HepG2 (cell line): ENCODE data around the gene PSMD9. TPM values are rescaled to one million over a fixed set of nuclear protein-coding genes. Genes with fewer than 3 reads are reported as not detected.

Source experiments
- CREM ChIP-seq, 2 experiments: sonication (generic) in 1 of 2; formaldehyde crosslinking in 1 of 2; IDR thresholded peaks; 2 replicates each; pipeline versions ENCODE4 v1.4.0 to v1.6.1; 2016 to 2020; ENCODE audit warnings: antibody characterized with exemption in 1 of 2, mild to moderate bottlenecking in 1 of 2, missing genetic modification reagents in 1 of 2
- ISX ChIP-seq: sonication (generic); formaldehyde crosslinking; conservative IDR thresholded peaks from 2 replicates; pipeline ENCODE4 v1.5.0; 2020; ENCODE audit warnings: missing genetic modification reagents
- KDM5B ChIP-seq: sonication (generic); formaldehyde crosslinking; IDR thresholded peaks from 2 replicates; pipeline ENCODE4 v1.4.0; 2020; ENCODE audit warnings: missing genetic modification reagents, mild to moderate bottlenecking, borderline replicate concordance
- RCOR2 ChIP-seq: IDR thresholded peaks from 2 replicates; pipeline ENCODE4 v1.6.1; 2016; ENCODE audit warnings: missing biosample characterization, missing genetic modification reagents
- SMYD3 ChIP-seq: sonication (generic); formaldehyde crosslinking; IDR thresholded peaks from 2 replicates; pipeline ENCODE4 v1.8.1; 2023; ENCODE audit warnings: mild to moderate bottlenecking, missing genetic modification reagents
- SNRNP70 ChIP-seq: fragments of 200-400 bp; formaldehyde crosslinking; IDR thresholded peaks from 2 replicates; pipeline ENCODE4 v1.6.1; 2017; ENCODE audit warnings: mild to moderate bottlenecking, low read depth, low read length, moderate library complexity
- SP4 ChIP-seq: sonication (generic); formaldehyde crosslinking; IDR thresholded peaks from 2 replicates; pipeline ENCODE4 v1.8.1; 2023; ENCODE audit warnings: mild to moderate bottlenecking, missing genetic modification reagents
- SP5 ChIP-seq: IDR thresholded peaks from 2 replicates; pipeline ENCODE4 v1.6.1; 2016; ENCODE audit warnings: low read depth, borderline replicate concordance
- ZMYM4 ChIP-seq: sonication (generic); formaldehyde crosslinking; IDR thresholded peaks from 2 replicates; pipeline ENCODE4 v1.8.1; 2023; ENCODE audit warnings: mild to moderate bottlenecking, missing genetic modification reagents
- ZNF619 ChIP-seq: sonication (generic); formaldehyde crosslinking; IDR thresholded peaks from 2 replicates; pipeline ENCODE4 v1.4.0; 2020; ENCODE audit warnings: mild to moderate bottlenecking, missing genetic modification reagents
- ZSCAN12 ChIP-seq: sonication (generic); formaldehyde crosslinking; IDR thresholded peaks from 2 replicates; pipeline ENCODE4 v1.9.0; 2021; ENCODE audit warnings: mild to moderate bottlenecking, missing genetic modification reagents
- polyA plus RNA-seq, 8 experiments: library from polyadenylated mRNA; depleted of rRNA in 3 of 8; stranded (reverse) in 7 of 8; unstranded in 1 of 8; fragments of >200 nt; fragmentation: Illumina TruSeq in 4 of 8; extraction: Trizol in 4 of 8; gene quantifications; 2 replicates each; pipeline versions ENCODE4 v1.2.1 to v1.2.3, GENCODE V29; 2011 to 2016; ENCODE audit warnings: low read depth in 4 of 8, missing spikeins in 1 of 8, mixed read lengths in 1 of 8; ENCODE audit not compliant: insufficient read depth in 1 of 8
- total RNA-seq, 5 experiments: library from RNA; depleted of rRNA; stranded (reverse); fragments of >200 nt; fragmentation: Illumina TruSeq; extraction: Trizol; gene quantifications; 2 replicates each; pipeline ENCODE4 v1.2.3, GENCODE V29; 2016; ENCODE audit warnings: low read depth in 1 of 5
- TF ChIP-seq, protein P1 (sequence below): sonication (generic); formaldehyde crosslinking; IDR thresholded peaks from 2 replicates; pipeline ENCODE4 v1.4.0; 2020; ENCODE audit warnings: missing genetic modification reagents
- TF ChIP-seq, protein P2 (sequence below): sonication (generic); formaldehyde crosslinking; IDR thresholded peaks from 2 replicates; pipeline ENCODE4 v1.9.0; 2021; ENCODE audit warnings: missing genetic modification reagents, mild to moderate bottlenecking, borderline replicate concordance
- TF ChIP-seq, protein P3 (sequence below): IDR thresholded peaks from 2 replicates; pipeline ENCODE4 v1.4.0; 2020; ENCODE audit warnings: mild to moderate bottlenecking, missing genetic modification reagents

The PSMD9 gene
- total and polyA plus RNA-seq, 2 of the 13 experiments (the other 11 are each of a cell fraction or from before 2014, with no cell fraction given), result 41.4 to 61.1 TPM

DNA sequence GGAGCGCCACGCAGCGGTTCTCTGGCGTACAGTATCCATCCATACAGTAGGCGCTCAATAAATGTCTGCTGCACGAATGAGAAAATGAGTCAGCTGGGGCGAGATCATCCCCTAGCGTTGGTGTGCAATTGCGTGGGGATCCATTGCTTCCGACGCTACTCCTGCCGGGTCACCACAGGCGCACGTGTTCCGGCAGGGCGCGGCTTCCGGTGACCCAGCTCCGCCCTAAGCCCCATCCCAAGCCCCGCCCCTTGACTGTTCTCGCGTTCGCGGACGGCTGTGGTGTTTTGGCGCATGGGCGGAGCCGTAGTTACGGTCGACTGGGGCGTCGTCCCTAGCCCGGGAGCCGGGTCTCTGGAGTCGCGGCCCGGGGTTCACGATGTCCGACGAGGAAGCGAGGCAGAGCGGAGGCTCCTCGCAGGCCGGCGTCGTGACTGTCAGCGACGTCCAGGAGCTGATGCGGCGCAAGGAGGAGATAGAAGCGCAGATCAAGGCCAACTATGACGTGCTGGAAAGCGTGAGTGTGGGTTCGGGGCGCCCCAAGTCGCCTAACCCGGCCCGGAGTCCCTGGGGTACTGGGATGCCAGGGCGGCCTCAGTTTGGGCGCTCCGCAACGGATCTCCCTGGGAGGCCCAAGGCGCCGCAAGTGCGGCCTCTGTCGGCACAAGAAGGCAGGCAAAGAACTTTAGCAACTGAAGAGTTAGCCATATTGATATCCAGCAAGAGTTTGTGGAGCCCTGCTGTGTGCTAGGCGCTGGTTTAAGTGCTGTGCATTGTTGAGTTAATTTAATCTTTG is at the start of gene PSMD9 (continued):
- TF ChIP-seq, protein P1, sequence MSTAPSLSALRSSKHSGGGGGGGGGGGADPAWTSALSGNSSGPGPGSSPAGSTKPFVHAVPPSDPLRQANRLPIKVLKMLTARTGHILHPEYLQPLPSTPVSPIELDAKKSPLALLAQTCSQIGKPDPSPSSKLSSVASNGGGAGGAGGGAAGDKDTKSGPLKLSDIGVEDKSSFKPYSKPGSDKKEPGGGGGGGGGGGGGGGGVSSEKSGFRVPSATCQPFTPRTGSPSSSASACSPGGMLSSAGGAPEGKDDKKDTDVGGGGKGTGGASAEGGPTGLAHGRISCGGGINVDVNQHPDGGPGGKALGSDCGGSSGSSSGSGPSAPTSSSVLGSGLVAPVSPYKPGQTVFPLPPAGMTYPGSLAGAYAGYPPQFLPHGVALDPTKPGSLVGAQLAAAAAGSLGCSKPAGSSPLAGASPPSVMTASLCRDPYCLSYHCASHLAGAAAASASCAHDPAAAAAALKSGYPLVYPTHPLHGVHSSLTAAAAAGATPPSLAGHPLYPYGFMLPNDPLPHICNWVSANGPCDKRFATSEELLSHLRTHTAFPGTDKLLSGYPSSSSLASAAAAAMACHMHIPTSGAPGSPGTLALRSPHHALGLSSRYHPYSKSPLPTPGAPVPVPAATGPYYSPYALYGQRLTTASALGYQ (CRISPR knock-in tag), result peak; percentile 49; the same call in 1 of the 2 replicates
- no peak for TF ChIP-seq SNRNP70
- TF ChIP-seq, protein P2, sequence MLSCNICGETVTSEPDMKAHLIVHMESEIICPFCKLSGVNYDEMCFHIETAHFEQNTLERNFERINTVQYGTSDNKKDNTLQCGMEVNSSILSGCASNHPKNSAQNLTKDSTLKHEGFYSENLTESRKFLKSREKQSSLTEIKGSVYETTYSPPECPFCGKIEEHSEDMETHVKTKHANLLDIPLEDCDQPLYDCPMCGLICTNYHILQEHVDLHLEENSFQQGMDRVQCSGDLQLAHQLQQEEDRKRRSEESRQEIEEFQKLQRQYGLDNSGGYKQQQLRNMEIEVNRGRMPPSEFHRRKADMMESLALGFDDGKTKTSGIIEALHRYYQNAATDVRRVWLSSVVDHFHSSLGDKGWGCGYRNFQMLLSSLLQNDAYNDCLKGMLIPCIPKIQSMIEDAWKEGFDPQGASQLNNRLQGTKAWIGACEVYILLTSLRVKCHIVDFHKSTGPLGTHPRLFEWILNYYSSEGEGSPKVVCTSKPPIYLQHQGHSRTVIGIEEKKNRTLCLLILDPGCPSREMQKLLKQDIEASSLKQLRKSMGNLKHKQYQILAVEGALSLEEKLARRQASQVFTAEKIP (CRISPR knock-in tag), result no peak
- TF ChIP-seq SP4 (CRISPR knock-in tag), result peak; percentile 98
- TF ChIP-seq, protein P3, sequence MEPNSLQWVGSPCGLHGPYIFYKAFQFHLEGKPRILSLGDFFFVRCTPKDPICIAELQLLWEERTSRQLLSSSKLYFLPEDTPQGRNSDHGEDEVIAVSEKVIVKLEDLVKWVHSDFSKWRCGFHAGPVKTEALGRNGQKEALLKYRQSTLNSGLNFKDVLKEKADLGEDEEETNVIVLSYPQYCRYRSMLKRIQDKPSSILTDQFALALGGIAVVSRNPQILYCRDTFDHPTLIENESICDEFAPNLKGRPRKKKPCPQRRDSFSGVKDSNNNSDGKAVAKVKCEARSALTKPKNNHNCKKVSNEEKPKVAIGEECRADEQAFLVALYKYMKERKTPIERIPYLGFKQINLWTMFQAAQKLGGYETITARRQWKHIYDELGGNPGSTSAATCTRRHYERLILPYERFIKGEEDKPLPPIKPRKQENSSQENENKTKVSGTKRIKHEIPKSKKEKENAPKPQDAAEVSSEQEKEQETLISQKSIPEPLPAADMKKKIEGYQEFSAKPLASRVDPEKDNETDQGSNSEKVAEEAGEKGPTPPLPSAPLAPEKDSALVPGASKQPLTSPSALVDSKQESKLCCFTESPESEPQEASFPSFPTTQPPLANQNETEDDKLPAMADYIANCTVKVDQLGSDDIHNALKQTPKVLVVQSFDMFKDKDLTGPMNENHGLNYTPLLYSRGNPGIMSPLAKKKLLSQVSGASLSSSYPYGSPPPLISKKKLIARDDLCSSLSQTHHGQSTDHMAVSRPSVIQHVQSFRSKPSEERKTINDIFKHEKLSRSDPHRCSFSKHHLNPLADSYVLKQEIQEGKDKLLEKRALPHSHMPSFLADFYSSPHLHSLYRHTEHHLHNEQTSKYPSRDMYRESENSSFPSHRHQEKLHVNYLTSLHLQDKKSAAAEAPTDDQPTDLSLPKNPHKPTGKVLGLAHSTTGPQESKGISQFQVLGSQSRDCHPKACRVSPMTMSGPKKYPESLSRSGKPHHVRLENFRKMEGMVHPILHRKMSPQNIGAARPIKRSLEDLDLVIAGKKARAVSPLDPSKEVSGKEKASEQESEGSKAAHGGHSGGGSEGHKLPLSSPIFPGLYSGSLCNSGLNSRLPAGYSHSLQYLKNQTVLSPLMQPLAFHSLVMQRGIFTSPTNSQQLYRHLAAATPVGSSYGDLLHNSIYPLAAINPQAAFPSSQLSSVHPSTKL, result peak; percentile 85
- peak; percentile 97 for TF ChIP-seq ZMYM4 (CRISPR knock-in tag)
- peak; percentile 66 for TF ChIP-seq CREM (IDR thresholded peaks at IDR 0.05)
- no peak for TF ChIP-seq CREM (CRISPR knock-in tag; IDR thresholded peaks at IDR 0.05)
- peak; percentile 96; the same call in 1 of the 2 replicates for TF ChIP-seq KDM5B (CRISPR knock-in tag)
- peak; percentile 93 for TF ChIP-seq SP5
- TF ChIP-seq ZSCAN12 (CRISPR knock-in tag), result no peak
- no peak for TF ChIP-seq ISX (CRISPR knock-in tag)
- TF ChIP-seq RCOR2 (CRISPR knock-in tag), result peak; percentile 99
- TF ChIP-seq SMYD3 (CRISPR knock-in tag), result peak; percentile 90; the same call in 1 of the 2 replicates
- peak; percentile 88; the same call in 1 of the 2 replicates for TF ChIP-seq ZNF619 (CRISPR knock-in tag)
